HepG2 (cell line): ENCODE measurements around the gene NELFB. TPM values are rescaled to one million over a fixed set of nuclear protein-coding genes. Genes with fewer than 3 reads are reported as not detected.

ENCODE experiments used
- ARID4A ChIP-seq: sonication (generic); formaldehyde crosslinking; IDR thresholded peaks from 2 replicates; pipeline ENCODE4 v1.5.0; 2020; ENCODE audit warnings: mild to moderate bottlenecking, missing genetic modification reagents, borderline replicate concordance
- IRF1 ChIP-seq: sonication (generic); formaldehyde crosslinking; IDR thresholded peaks from 2 replicates; pipeline ENCODE4 v1.4.0; 2020; ENCODE audit warnings: low read depth, mild to moderate bottlenecking, missing genetic modification reagents
- KDM1A ChIP-seq: IDR thresholded peaks from 2 replicates; pipeline ENCODE4 v1.6.1; 2016; ENCODE audit warnings: missing compliant biosample characterization
- MBNL3 ChIP-seq: fragments of 250-450 bp; sonication (Bioruptor Pico); conservative IDR thresholded peaks from 2 replicates; pipeline ENCODE4 v1.8.0; 2022; ENCODE audit warnings: mild to moderate bottlenecking, inconsistent platforms
- PBX3 ChIP-seq: sonication (generic); formaldehyde crosslinking; IDR thresholded peaks from 2 replicates; pipeline ENCODE4 v1.8.1; 2023; ENCODE audit warnings: missing genetic modification reagents, inconsistent platforms, borderline replicate concordance
- RFXAP ChIP-seq: sonication (generic); formaldehyde crosslinking; IDR thresholded peaks from 2 replicates; pipeline ENCODE4 v1.4.0; 2020; ENCODE audit warnings: missing genetic modification reagents, borderline replicate concordance
- TERF1 ChIP-seq: sonication (generic); formaldehyde crosslinking; IDR thresholded peaks from 2 replicates; pipeline ENCODE4 v1.8.0; 2022; ENCODE audit warnings: mild to moderate bottlenecking, missing genetic modification reagents, moderate library complexity
- TFE3 ChIP-seq: IDR thresholded peaks from 2 replicates; pipeline ENCODE4 v1.6.1; 2016
- THRA ChIP-seq: sonication (generic); formaldehyde crosslinking; IDR thresholded peaks from 2 replicates; pipeline ENCODE4 v1.4.0; 2020; ENCODE audit warnings: missing genetic modification reagents, borderline replicate concordance
- ZBTB33 ChIP-seq: sonication (generic); formaldehyde crosslinking; IDR thresholded peaks from 2 replicates; pipeline ENCODE4 v1.4.0; 2020; ENCODE audit warnings: missing genetic modification reagents
- ZNF484 ChIP-seq: sonication (generic); formaldehyde crosslinking; IDR thresholded peaks from 2 replicates; pipeline ENCODE4 v1.5.1; 2020; ENCODE audit warnings: mild to moderate bottlenecking, low read depth, missing genetic modification reagents, borderline replicate concordance
- ZNF577 ChIP-seq: sonication (generic); formaldehyde crosslinking; IDR thresholded peaks from 2 replicates; pipeline ENCODE4 v1.4.0; 2020; ENCODE audit warnings: mild to moderate bottlenecking, low read depth, missing genetic modification reagents, borderline replicate concordance
- ZNF784 ChIP-seq: sonication (generic); formaldehyde crosslinking; IDR thresholded peaks from 2 replicates; pipeline ENCODE4 v1.5.1; 2020; ENCODE audit warnings: missing genetic modification reagents, mild to moderate bottlenecking, borderline replicate concordance
- polyA plus RNA-seq, 8 experiments: library from polyadenylated mRNA; depleted of rRNA in 3 of 8; stranded (reverse) in 7 of 8; unstranded in 1 of 8; fragments of >200 nt; fragmentation: Illumina TruSeq in 4 of 8; extraction: Trizol in 4 of 8; gene quantifications; 2 replicates each; pipeline versions ENCODE4 v1.2.1 to v1.2.3, GENCODE V29; 2011 to 2016; ENCODE audit warnings: low read depth in 4 of 8, missing spikeins in 1 of 8, mixed read lengths in 1 of 8; ENCODE audit not compliant: insufficient read depth in 1 of 8
- total RNA-seq, 5 experiments: library from RNA; depleted of rRNA; stranded (reverse); fragments of >200 nt; fragmentation: Illumina TruSeq; extraction: Trizol; gene quantifications; 2 replicates each; pipeline ENCODE4 v1.2.3, GENCODE V29; 2016; ENCODE audit warnings: low read depth in 1 of 5

The NELFB gene
- total and polyA plus RNA-seq, 2 of the 13 experiments (the other 11 are each of a cell fraction or from before 2014, with no cell fraction given) = 26.5 to 45.8 TPM

- TF ChIP-seq THRA (CRISPR knock-in tag) (0 out of 2 replicates have a peak, but pooled peaks have one; percentile 4), ZNF784 (CRISPR knock-in tag) (no peak), PBX3 (no peak), ZNF577 (CRISPR knock-in tag) (no peak), ZBTB33 (CRISPR knock-in tag) (no peak), RFXAP (CRISPR knock-in tag) (peak; percentile 88), TFE3 (no peak), TERF1 (CRISPR knock-in tag) (no peak), ARID4A (peak; percentile 66; the same call in 1 of the 2 replicates), ZNF484 (CRISPR knock-in tag) (no peak), MBNL3 (CRISPR knock-in tag) (no peak), KDM1A (CRISPR knock-in tag) (no peak), IRF1 (no peak)
These were observed at the start of gene NELFB (continued) for GRCh38 chr9:137254624-137255447.
